Pulmonary artery endothelial cell (primary cell): ENCODE data around the gene MVP. TPM values are rescaled to one million over a fixed set of nuclear protein-coding genes. Genes with fewer than 3 reads are reported as not detected.
"Not testable (repeated sequence)": the region's sequence is repeated elsewhere in the genome, so short reads cannot be mapped to it uniquely, and the experiment has no call there.

Source experiments
- DNase-seq: peaks from one replicate; pipeline ENCODE4 v3.0.0-alpha.2; 2011; ENCODE audit warnings: low read depth, low spot score
- total RNA-seq: library from RNA; depleted of rRNA; stranded (reverse); fragments of >200 nt; gene quantifications from 2 replicates; pipeline ENCODE4 v1.2.3, GENCODE V29; 2014

Gene MVP
- 433 and 451 TPM in 2 replicates for total RNA-seq

- no peak for DNase-seq
These were observed at the start of gene MVP for GRCh38 chr16:29820271-29820701. MVP (plus strand) TSS chr16:29820462; CDS start chr16:29830550, 10,088 bp downstream.

GRCh38 chr16:29772330-29772729 is 47.9 kb upstream of the MVP start:
- not testable (repeated sequence) for DNase-seq

- DNase-seq, result no peak
These were observed 45.5 kb upstream of the MVP start for GRCh38 chr16:29774730-29775129.

- DNase-seq, result no peak
These were observed 44.4 kb upstream of the MVP start for GRCh38 chr16:29775742-29776408.

- no peak for DNase-seq
These were observed 42.5 kb upstream of the MVP start, which contains the start of gene ZG16 for GRCh38 chr16:29777576-29778350. ZG16 (plus strand) TSS chr16:29778256; CDS start chr16:29779267, 1,011 bp downstream.

GRCh38 chr16:29779474-29779873 is 40.8 kb upstream of the MVP start:
- DNase-seq, result no peak

- not testable (repeated sequence) for DNase-seq
These were observed 36.9 kb upstream of the MVP start for GRCh38 chr16:29783094-29783953.

- no peak for DNase-seq
These were observed 36.1 kb upstream of the MVP start for GRCh38 chr16:29784157-29784556.

GRCh38 chr16:29784901-29785500 is 35.3 kb upstream of the MVP start:
- DNase-seq, result no peak

GRCh38 chr16:29787155-29787554 is 33.1 kb upstream of the MVP start:
- DNase-seq, result not testable (repeated sequence)

- DNase-seq, result no peak
These were observed 30.5 kb upstream of the MVP start for GRCh38 chr16:29789775-29790182.

- DNase-seq, result peak; percentile 94
These were observed 29.9 kb upstream of the MVP start, which contains the start of gene KIF22 for GRCh38 chr16:29790183-29790948. KIF22 (plus strand) TSS chr16:29790751; CDS start chr16:29790760, 9 bp downstream.

GRCh38 chr16:29790949-29791844 is 29.1 kb upstream of the MVP start:
- no peak for DNase-seq

- no peak for DNase-seq
These were observed 28.1 kb upstream of the MVP start for GRCh38 chr16:29791845-29792807.

GRCh38 chr16:29793153-29793552 is 27.1 kb upstream of the MVP start:
- DNase-seq, result not testable (repeated sequence)

GRCh38 chr16:29794231-29794710 is 26.0 kb upstream of the MVP start:
- DNase-seq, result no peak

- DNase-seq, result no peak
These were observed 17.8 kb upstream of the MVP start for GRCh38 chr16:29802416-29802935.

GRCh38 chr16:29804020-29804419 is 16.2 kb upstream of the MVP start:
- no peak for DNase-seq
